Upper lobe of right lung (tissue), 1 donor: ENCODE data around the gene TBC1D14. TPM values are rescaled to one million over a fixed set of nuclear protein-coding genes. Genes with fewer than 3 reads are reported as not detected.

ENCODE experiments used
- ATAC-seq: fragments of 200-7000 bp; cut with Tn5 transposase; one replicate; pipeline ENCODE4 v1.9.1; 2020; ENCODE audit warnings: mild to moderate bottlenecking, moderate library complexity
- DNase-seq: peaks from one replicate; pipeline ENCODE4 v3.0.0-alpha.2; 2020
- H3K27ac ChIP-seq: fragments of 200-600 bp; one replicate; pipeline ENCODE4 v1.8.0; 2022
- H3K27me3 ChIP-seq: fragments of 200-600 bp; one replicate; pipeline ENCODE4 v1.8.0; 2022; ENCODE audit warnings: mild to moderate bottlenecking
- H3K36me3 ChIP-seq: fragments of 200-600 bp; one replicate; pipeline ENCODE4 v1.8.0; 2022
- H3K4me1 ChIP-seq: fragments of 200-600 bp; one replicate; pipeline ENCODE4 v1.8.0; 2022
- H3K4me3 ChIP-seq: fragments of 200-600 bp; one replicate; pipeline ENCODE4 v1.8.0; 2022; ENCODE audit warnings: mild to moderate bottlenecking
- H3K9me3 ChIP-seq: fragments of 200-600 bp; one replicate; pipeline ENCODE4 v1.8.0; 2022
- CTCF ChIP-seq: fragments of 200-600 bp; IDR thresholded peaks from one replicate; pipeline ENCODE4 v1.8.0; 2022; ENCODE audit warnings: antibody characterized with exemption
- intact Hi-C: fragments of 100-400 bp; cut with DNase I; formaldehyde crosslinking; loops from one replicate; pipeline ENCODE4 v1.11.0; 2022
- total RNA-seq: library from RNA; stranded (reverse); fragmentation: NEBNext Ultra II Directional; extraction: Animal tissue kit (Norgen Biotek cat#: 25700); gene quantifications from one replicate; pipeline ENCODE4 v1.2.1, GENCODE V29; 2021
- donor health status: DM: no; HTN: yes; CAD: no; lungs with severe emphysema.

TBC1D14 gene
- total RNA-seq, 1 donor from 2014 or later, result 51.8 TPM

GRCh38 chr4:6940744-6941137, 31.1 kb downstream of the TBC1D14 start:
- intact Hi-C loops, result no loop called here
- Histone ChIP-seq H3K27me3 (no peaks in the 10 kb centered on the region), H3K9me3 (no peaks in the 10 kb centered on the region), H3K36me3 (no peaks in the 10 kb centered on the region), H3K27ac (no peak overlapping the region), H3K4me3 (no peak overlapping the region), H3K4me1 (peaks cover 50% of the 10 kb centered on the region)
- ATAC-seq (no peak), DNase-seq (no peak)
- TF ChIP-seq CTCF, result no peak

- Histone ChIP-seq H3K36me3 (no peaks in the 10 kb centered on the region), H3K9me3 (no peaks in the 10 kb centered on the region), H3K4me1 (peaks cover 50% of the 10 kb centered on the region), H3K27ac (peak overlapping the region; percentile 71), H3K4me3 (no peak overlapping the region), H3K27me3 (no peaks in the 10 kb centered on the region)
- DNase-seq, result no peak
- intact Hi-C loops, result no loop called here
- no peak for TF ChIP-seq CTCF
- no peak for ATAC-seq
Measured at GRCh38 chr4:6941796-6942195, 32.2 kb downstream of the TBC1D14 start.

- Histone ChIP-seq H3K4me1 (peaks cover 50% of the 10 kb centered on the region), H3K27me3 (no peaks in the 10 kb centered on the region), H3K36me3 (no peaks in the 10 kb centered on the region), H3K4me3 (no peak overlapping the region), H3K27ac (peak overlapping the region; percentile 71), H3K9me3 (no peaks in the 10 kb centered on the region)
- no peak for TF ChIP-seq CTCF
- intact Hi-C loops, result no loop called here
- ATAC-seq (peak; percentile 77), DNase-seq (no peak)
Measured at GRCh38 chr4:6942238-6942800, 32.7 kb downstream of the TBC1D14 start.

- Histone ChIP-seq H3K4me3 (no peak overlapping the region), H3K9me3 (no peaks in the 10 kb centered on the region), H3K4me1 (peaks cover 50% of the 10 kb centered on the region), H3K36me3 (no peaks in the 10 kb centered on the region), H3K27me3 (no peaks in the 10 kb centered on the region), H3K27ac (peak overlapping the region; percentile 71)
- no peak for TF ChIP-seq CTCF
- intact Hi-C loops, result no loop called here
- no peak for ATAC-seq
- no peak for DNase-seq
Measured at GRCh38 chr4:6943012-6943884, 33.6 kb downstream of the TBC1D14 start.

- DNase-seq, result no peak
- Histone ChIP-seq H3K27ac (no peak overlapping the region), H3K36me3 (no peaks in the 10 kb centered on the region), H3K27me3 (no peaks in the 10 kb centered on the region), H3K4me1 (peaks cover 44% of the 10 kb centered on the region), H3K4me3 (no peak overlapping the region), H3K9me3 (no peaks in the 10 kb centered on the region)
- intact Hi-C loops, result no loop called here
- ATAC-seq, result no peak
- TF ChIP-seq CTCF, result no peak
Measured at GRCh38 chr4:6943885-6944225, 34.2 kb downstream of the TBC1D14 start.
